Measurements from ENCODE around the gene SLC38A9. TPM values are rescaled to one million over a fixed set of nuclear protein-coding genes. Genes with fewer than 3 reads are reported as not detected.

The SLC38A9 gene
- total RNA-seq, 6 experiments from 2014 or later, result 12.5 to 21.0 (median 14.8) TPM

DNA sequence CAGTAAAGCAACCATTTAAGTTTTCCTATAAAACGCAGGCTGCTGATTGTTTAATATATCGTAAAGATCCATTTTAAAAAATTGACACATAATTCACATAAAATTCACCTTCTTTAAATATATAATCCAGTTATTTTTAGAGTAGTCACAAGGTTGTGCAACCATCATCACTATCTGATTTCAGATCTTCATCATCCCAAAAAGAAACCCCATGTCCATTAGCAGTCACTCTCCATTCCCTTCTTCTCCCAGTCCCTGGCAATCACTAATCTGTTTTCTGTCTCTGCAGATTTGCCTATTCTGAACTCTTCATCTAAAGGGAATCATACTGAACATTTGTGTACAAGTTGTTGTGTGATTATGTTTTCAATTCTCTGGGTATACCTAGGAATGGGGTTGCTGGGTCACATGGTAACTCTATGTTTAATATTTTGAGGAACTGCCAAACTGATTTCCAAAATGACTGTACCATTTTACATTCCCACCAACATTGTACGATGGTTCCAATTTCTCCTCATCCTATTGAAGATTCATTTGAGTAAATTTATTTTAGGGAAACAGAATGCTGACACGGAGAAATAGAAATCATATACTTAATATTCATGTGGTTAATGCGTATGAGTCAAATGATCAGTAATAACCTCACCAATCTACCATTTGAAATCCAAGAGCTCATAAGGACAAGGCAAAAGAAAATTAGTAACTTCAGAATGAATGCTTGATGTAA, 119.6 kb downstream of the SLC38A9 start:
- no peaks in the 10 kb centered on the region for H3K27me3 ChIP-seq
- no peaks in the 10 kb centered on the region for H3K9me3 ChIP-seq
- no peak for TF ChIP-seq POLR2A (IDR thresholded peaks at IDR 0.05)
- TF ChIP-seq, protein P1, sequence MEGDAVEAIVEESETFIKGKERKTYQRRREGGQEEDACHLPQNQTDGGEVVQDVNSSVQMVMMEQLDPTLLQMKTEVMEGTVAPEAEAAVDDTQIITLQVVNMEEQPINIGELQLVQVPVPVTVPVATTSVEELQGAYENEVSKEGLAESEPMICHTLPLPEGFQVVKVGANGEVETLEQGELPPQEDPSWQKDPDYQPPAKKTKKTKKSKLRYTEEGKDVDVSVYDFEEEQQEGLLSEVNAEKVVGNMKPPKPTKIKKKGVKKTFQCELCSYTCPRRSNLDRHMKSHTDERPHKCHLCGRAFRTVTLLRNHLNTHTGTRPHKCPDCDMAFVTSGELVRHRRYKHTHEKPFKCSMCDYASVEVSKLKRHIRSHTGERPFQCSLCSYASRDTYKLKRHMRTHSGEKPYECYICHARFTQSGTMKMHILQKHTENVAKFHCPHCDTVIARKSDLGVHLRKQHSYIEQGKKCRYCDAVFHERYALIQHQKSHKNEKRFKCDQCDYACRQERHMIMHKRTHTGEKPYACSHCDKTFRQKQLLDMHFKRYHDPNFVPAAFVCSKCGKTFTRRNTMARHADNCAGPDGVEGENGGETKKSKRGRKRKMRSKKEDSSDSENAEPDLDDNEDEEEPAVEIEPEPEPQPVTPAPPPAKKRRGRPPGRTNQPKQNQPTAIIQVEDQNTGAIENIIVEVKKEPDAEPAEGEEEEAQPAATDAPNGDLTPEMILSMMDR (IDR thresholded peaks at IDR 0.05), result no peak
- no peaks in the 10 kb centered on the region for H3K36me3 ChIP-seq
- intact Hi-C loops (cut with DNase I), result no loop called here
- no peak overlapping the region for H3K27ac ChIP-seq
- peaks cover 0 to 8% (median under 1%) of the 10 kb centered on the region in 4 donors for H3K4me1 ChIP-seq
- 91% methylated on average over 5 of the region's 5 CpGs for WGBS (ENCODE audit: insufficient coverage, low coverage, low lambda C conversion rate, missing lambda C conversion rate)
- DNase-seq (no peak), ATAC-seq (no peak)
- H3K4me3 ChIP-seq, result no peak overlapping the region

DNA sequence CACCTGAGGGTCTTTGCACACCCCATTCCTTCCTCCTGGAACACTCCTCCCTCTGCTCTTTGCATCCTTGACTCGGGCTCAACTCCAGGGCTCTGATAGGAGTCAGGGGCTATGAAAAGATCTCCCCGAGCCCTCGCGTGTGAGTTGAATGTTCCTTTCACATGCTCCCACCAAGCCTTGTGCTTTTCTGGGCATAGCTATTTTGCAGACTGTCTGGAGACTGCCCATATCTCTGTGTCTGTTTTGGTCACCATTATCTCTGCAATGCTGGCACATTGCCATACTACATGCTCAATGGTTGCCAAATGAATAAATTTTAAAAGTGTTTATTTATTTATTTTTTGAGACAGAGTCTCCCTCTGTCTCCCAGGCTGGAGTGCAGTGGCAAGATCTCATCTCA, 120.4 kb downstream of the SLC38A9 start:
- intact Hi-C loops (cut with DNase I), result no loop called here
- Histone ChIP-seq H3K4me1 (peaks cover 0 to under 1% (median 0%) of the 10 kb centered on the region in 4 donors), H3K27ac (no peak overlapping the region), H3K9me3 (no peaks in the 10 kb centered on the region), H3K4me3 (no peak overlapping the region), H3K27me3 (no peaks in the 10 kb centered on the region), H3K36me3 (no peaks in the 10 kb centered on the region)
- DNase-seq (no peak), ATAC-seq (peak; percentile 41 to 75 (median 56))
- TF ChIP-seq, protein P1 (IDR thresholded peaks at IDR 0.05), result no peak
- no peak for TF ChIP-seq POLR2A (IDR thresholded peaks at IDR 0.05)
- WGBS (ENCODE audit: insufficient coverage, low coverage, low lambda C conversion rate, missing lambda C conversion rate), result 60% methylated on average over 3 of the region's 4 CpGs

DNA sequence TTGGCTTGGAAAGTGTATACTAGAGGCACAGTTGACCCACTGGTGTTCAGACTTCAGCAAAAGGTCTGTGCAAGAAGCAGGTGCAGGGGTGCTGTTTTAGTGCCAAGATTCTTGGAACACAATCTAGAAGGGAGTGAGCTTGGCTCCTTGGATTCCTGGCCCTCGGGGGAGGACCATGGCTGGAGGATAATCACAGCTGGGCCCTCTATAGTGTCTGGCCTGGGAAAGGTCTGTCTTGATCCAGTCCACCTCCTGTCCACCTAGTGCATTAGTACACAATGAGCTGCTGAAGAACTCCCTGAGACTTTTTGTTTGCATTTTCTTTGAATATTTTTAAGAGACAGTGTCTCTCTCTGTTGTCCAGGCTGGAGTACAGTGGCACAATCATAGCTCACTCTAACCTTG, 126.9 kb downstream of the SLC38A9 start:
- H3K4me3 ChIP-seq, result no peak overlapping the region
- no peaks in the 10 kb centered on the region for H3K27me3 ChIP-seq
- H3K36me3 ChIP-seq, result no peaks in the 10 kb centered on the region
- no peaks in the 10 kb centered on the region for H3K4me1 ChIP-seq
- 67% methylated on average over 1 of the region's 1 CpG for WGBS (ENCODE audit: insufficient coverage, low coverage, low lambda C conversion rate, missing lambda C conversion rate)
- H3K9me3 ChIP-seq, result no peaks in the 10 kb centered on the region
- DNase-seq (no peak), ATAC-seq (no peak)
- TF ChIP-seq, protein P1 (IDR thresholded peaks at IDR 0.05), result no peak
- TF ChIP-seq POLR2A (IDR thresholded peaks at IDR 0.05), result no peak
- no peak overlapping the region for H3K27ac ChIP-seq
- intact Hi-C loops (cut with DNase I), result no loop called here

DNA sequence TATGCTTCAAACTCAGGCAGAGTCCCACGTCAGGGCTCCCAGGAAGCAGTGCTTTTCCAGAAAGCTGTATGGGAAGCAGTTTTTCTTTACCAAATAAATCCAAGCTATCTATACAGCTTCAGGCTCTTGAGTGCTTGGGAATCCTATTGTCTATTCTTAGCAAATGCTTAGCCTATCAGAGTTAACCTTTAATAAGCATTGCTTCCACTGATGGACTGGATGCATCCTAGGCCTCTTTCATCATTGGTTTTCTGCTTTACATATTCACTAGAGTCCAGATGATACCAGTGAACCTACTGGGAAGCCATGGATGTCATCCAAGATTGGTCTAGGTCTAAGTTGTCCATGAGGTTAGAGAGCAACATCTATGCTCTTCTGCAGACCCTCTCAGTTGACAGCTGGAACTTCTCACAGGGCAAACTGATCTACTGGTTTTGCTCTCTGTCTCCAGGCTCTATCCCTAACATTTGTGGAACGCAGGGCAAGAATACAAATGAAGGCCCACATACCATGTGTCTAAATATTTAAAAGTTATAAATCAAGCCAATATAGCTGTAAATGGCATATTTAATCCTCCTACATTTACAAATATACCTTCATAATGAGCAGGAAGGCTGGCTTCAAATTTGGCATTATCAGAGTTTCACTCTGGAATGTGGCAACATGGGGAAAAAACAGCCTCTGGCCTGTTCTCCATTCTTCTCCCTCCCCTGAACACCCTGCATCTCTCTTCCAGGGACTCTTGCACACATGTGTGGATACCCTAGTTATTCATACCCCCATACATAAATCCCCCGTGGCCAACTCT, 127.5 kb downstream of the SLC38A9 start:
- intact Hi-C loops (cut with DNase I), result no loop called here
- TF ChIP-seq, protein P1 (IDR thresholded peaks at IDR 0.05), result no peak
- no peak for TF ChIP-seq POLR2A (IDR thresholded peaks at IDR 0.05)
- ATAC-seq (no peak), DNase-seq (no peak)
- no peak overlapping the region for H3K27ac ChIP-seq
- no peaks in the 10 kb centered on the region for H3K9me3 ChIP-seq
- WGBS (ENCODE audit: insufficient coverage, low coverage, low lambda C conversion rate, missing lambda C conversion rate), result 53% methylated on average over 3 of the region's 3 CpGs
- no peaks in the 10 kb centered on the region for H3K4me1 ChIP-seq
- no peaks in the 10 kb centered on the region for H3K27me3 ChIP-seq
- no peaks in the 10 kb centered on the region for H3K36me3 ChIP-seq
- no peak overlapping the region for H3K4me3 ChIP-seq

Data from right lobe of liver (tissue), 6 donors.